Measurements from ENCODE around the gene ELN.

The ELN gene

GRCh38 chr7:74083928-74084721, 56.2 kb downstream of the ELN start:
- TF ChIP-seq LEF1 (IDR thresholded peaks at IDR 0.05; ENCODE audit: borderline replicate concordance) (no peak), CTBP1 (IDR thresholded peaks at IDR 0.05; ENCODE audit: borderline replicate concordance) (no peak), FOXK2 (IDR thresholded peaks at IDR 0.05) (no peak), ARNT (IDR thresholded peaks at IDR 0.05) (no peak), SUZ12 (IDR thresholded peaks at IDR 0.05) (no peak), L3MBTL2 (conservative IDR thresholded peaks at IDR 0.05) (peak; percentile 76), SP1 (IDR thresholded peaks at IDR 0.05) (no peak)

DNA sequence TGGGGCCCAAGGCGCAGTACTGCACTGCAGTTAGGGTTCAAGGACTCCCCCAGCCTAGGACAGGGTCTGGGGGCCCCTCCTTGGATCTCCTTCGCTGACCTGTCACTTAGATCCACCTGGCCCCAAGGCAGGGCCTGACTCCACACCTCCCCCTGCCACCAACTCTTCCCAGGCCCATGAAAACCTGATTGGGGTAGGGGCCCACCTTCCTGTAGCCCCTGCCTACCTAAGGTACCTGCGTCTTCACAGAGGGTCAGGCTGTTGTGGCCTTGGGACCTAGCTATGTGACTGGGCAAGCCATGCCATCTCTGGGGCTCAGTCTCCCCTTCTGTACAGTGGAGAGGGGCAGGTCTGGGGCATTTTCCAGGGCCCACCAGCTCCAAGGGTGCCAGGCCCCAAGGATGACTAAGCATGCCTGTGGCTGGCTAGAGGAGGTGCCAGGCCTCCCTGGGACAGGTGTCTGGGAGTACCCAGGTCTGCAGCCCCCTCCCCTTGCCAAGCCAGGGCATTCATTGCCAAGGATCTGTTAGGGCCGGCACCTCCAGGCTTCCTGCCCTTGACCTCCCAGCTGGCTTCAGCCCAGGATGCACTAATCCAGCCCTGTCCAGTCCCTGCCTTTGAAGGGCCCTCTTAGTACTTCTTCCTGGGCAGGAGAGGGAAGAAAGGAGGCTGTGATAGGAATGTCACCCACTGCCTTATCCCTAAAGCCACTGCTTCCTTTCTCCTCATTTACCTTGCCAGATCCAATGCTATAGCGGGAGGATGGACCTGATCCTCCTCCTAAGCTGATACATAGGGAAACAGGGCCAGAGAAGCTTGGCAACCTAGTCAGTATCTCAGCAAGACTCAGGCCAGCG, 57.0 kb downstream of the ELN start:
- DNase-seq (ENCODE audit: extremely low spot score), result no peak
- TF ChIP-seq HDGF (IDR thresholded peaks at IDR 0.05; ENCODE audit: borderline replicate concordance) (no peak), TARDBP (IDR thresholded peaks at IDR 0.05) (no peak), FOXM1 (IDR thresholded peaks at IDR 0.05; ENCODE audit: borderline replicate concordance) (no peak), NFRKB (IDR thresholded peaks at IDR 0.05) (no peak), SP1 (IDR thresholded peaks at IDR 0.05) (no peak), L3MBTL2 (conservative IDR thresholded peaks at IDR 0.05) (no peak), SUZ12 (IDR thresholded peaks at IDR 0.05) (no peak), FOXA1 (IDR thresholded peaks at IDR 0.05) (no peak), BHLHE40 (IDR thresholded peaks at IDR 0.05; ENCODE audit: borderline replicate concordance) (no peak), ZNF384 (IDR thresholded peaks at IDR 0.05) (no peak), CTBP1 (IDR thresholded peaks at IDR 0.05; ENCODE audit: borderline replicate concordance) (no peak), ARNT (IDR thresholded peaks at IDR 0.05) (no peak), ELF4 (IDR thresholded peaks at IDR 0.05) (no peak), LEF1 (IDR thresholded peaks at IDR 0.05; ENCODE audit: borderline replicate concordance) (no peak)
- TF ChIP-seq, protein P1, sequence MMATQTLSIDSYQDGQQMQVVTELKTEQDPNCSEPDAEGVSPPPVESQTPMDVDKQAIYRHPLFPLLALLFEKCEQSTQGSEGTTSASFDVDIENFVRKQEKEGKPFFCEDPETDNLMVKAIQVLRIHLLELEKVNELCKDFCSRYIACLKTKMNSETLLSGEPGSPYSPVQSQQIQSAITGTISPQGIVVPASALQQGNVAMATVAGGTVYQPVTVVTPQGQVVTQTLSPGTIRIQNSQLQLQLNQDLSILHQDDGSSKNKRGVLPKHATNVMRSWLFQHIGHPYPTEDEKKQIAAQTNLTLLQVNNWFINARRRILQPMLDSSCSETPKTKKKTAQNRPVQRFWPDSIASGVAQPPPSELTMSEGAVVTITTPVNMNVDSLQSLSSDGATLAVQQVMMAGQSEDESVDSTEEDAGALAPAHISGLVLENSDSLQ (IDR thresholded peaks at IDR 0.05), result no peak
- ChIA-PET POLR2A (interaction anchor here (1.1 to 3.7 kb wide), 3 partner anchors 8 to 88 kb away, joined by 3 to 12 read pairs (median 3); partner anchors contain the start of gene EIF4H), CTCF (no interaction called here)

More at GRCh38 chr7:74083928-74084721, 56.2 kb downstream of the ELN start:
- CTCF ChIA-PET, result interaction anchor here (0.5 kb wide), 1 partner anchor 81 kb away, joined by 3 read pairs; no protein-coding TSS in a partner anchor
- POLR2A ChIA-PET, result interaction anchor here (1.1 to 3.7 kb wide), 5 partner anchors 9 to 89 kb away, joined by 3 to 12 read pairs (median 5); partner anchors contain the start of gene EIF4H
- peak; percentile 51 for DNase-seq (ENCODE audit: extremely low spot score)

- no peak for DNase-seq (ENCODE audit: extremely low spot score)
- POLR2A ChIA-PET, result no interaction called here
- no peak for TF ChIP-seq NFRKB (IDR thresholded peaks at IDR 0.05)
- no peak for TF ChIP-seq LEF1 (IDR thresholded peaks at IDR 0.05; ENCODE audit: borderline replicate concordance)
- no peak for TF ChIP-seq ELF4 (IDR thresholded peaks at IDR 0.05)
- TF ChIP-seq FOXK2 (IDR thresholded peaks at IDR 0.05), result no peak
- TF ChIP-seq SP1 (IDR thresholded peaks at IDR 0.05), result no peak
- no peak for TF ChIP-seq FOXM1 (IDR thresholded peaks at IDR 0.05; ENCODE audit: borderline replicate concordance)
- CTCF ChIA-PET, result no interaction called here
Measured at GRCh38 chr7:74087791-74088453, 59.9 kb downstream of the ELN start.

GRCh38 chr7:74092321-74092963, 64.5 kb downstream of the ELN start:
- DNase-seq (ENCODE audit: extremely low spot score), result no peak
- ChIA-PET POLR2A (interaction anchor here (1.5 kb wide), 1 partner anchor 8 kb away, joined by 3 read pairs; no protein-coding TSS in a partner anchor), CTCF (no interaction called here)
- no peak for TF ChIP-seq NFRKB (IDR thresholded peaks at IDR 0.05)
- no peak for TF ChIP-seq LEF1 (IDR thresholded peaks at IDR 0.05; ENCODE audit: borderline replicate concordance)
- no peak for TF ChIP-seq SUZ12 (IDR thresholded peaks at IDR 0.05)
- TF ChIP-seq SP1 (IDR thresholded peaks at IDR 0.05), result no peak
- no peak for TF ChIP-seq FOXM1 (IDR thresholded peaks at IDR 0.05; ENCODE audit: borderline replicate concordance)

GRCh38 chr7:74092964-74093471, 65.0 kb downstream of the ELN start:
- CTCF ChIA-PET, result no interaction called here

More at GRCh38 chr7:74092964-74093471, 65.0 kb downstream of the ELN start:
- no peak for TF ChIP-seq SP1 (IDR thresholded peaks at IDR 0.05)
- TF ChIP-seq HDGF (IDR thresholded peaks at IDR 0.05; ENCODE audit: borderline replicate concordance), result no peak
- no peak for TF ChIP-seq BHLHE40 (IDR thresholded peaks at IDR 0.05; ENCODE audit: borderline replicate concordance)
- TF ChIP-seq CTBP1 (IDR thresholded peaks at IDR 0.05; ENCODE audit: borderline replicate concordance), result no peak
- TF ChIP-seq LEF1 (IDR thresholded peaks at IDR 0.05; ENCODE audit: borderline replicate concordance), result no peak
- TF ChIP-seq, protein P1 (IDR thresholded peaks at IDR 0.05), result no peak
- TF ChIP-seq FOXK2 (IDR thresholded peaks at IDR 0.05), result no peak
- TF ChIP-seq ARNT (IDR thresholded peaks at IDR 0.05), result no peak
- TF ChIP-seq FOXM1 (IDR thresholded peaks at IDR 0.05; ENCODE audit: borderline replicate concordance), result no peak
- TF ChIP-seq NFRKB (IDR thresholded peaks at IDR 0.05), result no peak
- no peak for TF ChIP-seq FOXA1 (IDR thresholded peaks at IDR 0.05)
- TF ChIP-seq TARDBP (IDR thresholded peaks at IDR 0.05), result no peak
- no peak for TF ChIP-seq SUZ12 (IDR thresholded peaks at IDR 0.05)
- TF ChIP-seq L3MBTL2 (conservative IDR thresholded peaks at IDR 0.05), result no peak
- no peak for TF ChIP-seq ELF4 (IDR thresholded peaks at IDR 0.05)
- no peak for TF ChIP-seq ZNF384 (IDR thresholded peaks at IDR 0.05)
- POLR2A ChIA-PET, result interaction anchor here (1.5 kb wide), 1 partner anchor 9 kb away, joined by 3 read pairs; no protein-coding TSS in a partner anchor
- no peak for DNase-seq (ENCODE audit: extremely low spot score)
